IPS-15b (cell line): Measurements from ENCODE around the gene TOR1A.

ENCODE experiments used
- H3K27me3 ChIP-seq: one replicate; pipeline ENCODE4 v1.6.1; 2013; ENCODE audit warnings: low read length; ENCODE audit not compliant: control insufficient read depth, insufficient read depth
- H3K36me3 ChIP-seq: one replicate; pipeline ENCODE4 v1.6.1; 2013; ENCODE audit warnings: low read length; ENCODE audit not compliant: control insufficient read depth, insufficient read depth
- H3K4me1 ChIP-seq: one replicate; pipeline ENCODE4 v1.6.1; 2013; ENCODE audit warnings: mild to moderate bottlenecking, low read length; ENCODE audit not compliant: control insufficient read depth, insufficient read depth
- H3K4me3 ChIP-seq: one replicate; pipeline ENCODE4 v1.5.1; 2013; ENCODE audit warnings: low read depth, low read length
- H3K9ac ChIP-seq: one replicate; pipeline ENCODE4 v1.6.1; 2013; ENCODE audit warnings: low read depth, mild to moderate bottlenecking, low read length
- H3K9me3 ChIP-seq: one replicate; pipeline ENCODE4 v1.6.1; 2013; ENCODE audit warnings: mild to moderate bottlenecking, low read length; ENCODE audit not compliant: control insufficient read depth, insufficient read depth

Gene TOR1A

DNA sequence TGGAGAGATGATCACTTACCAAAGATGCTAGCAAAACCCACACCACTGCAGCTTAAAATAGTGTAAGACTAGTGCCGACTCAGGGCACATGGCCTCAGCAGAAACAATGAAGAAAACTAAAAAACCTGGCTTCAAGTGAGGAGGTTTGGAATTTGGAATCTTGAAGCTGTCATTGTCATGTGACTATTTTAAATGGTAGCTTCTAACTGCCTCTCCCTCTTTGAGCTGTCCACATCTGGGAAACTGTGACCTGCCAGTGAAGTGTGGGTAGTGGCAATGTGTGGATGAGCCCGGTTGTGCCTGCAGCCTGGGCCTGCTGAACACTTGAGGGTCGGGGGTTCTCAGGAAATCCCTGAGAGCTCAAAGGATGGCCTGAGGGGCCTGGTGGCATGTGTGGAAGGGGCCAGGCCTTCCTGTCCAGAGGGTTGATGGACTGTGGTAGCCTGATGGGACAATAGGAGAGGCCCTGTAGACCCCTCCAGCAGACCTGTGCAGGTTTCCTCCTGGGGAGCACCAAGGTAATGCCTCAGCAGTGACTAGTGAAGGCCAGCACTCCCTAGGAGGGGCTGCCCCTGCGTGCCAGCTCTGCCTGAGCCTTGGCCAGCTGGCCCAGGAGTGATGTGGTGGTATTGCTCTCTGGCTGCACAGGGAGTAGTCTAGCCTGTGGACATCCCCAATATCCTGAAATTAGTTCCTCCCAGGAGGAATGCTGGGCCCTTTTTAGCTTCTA lies 24.9 kb upstream of the TOR1A start:
- no peaks in the 10 kb centered on the region for H3K9me3 ChIP-seq
- H3K27me3 ChIP-seq, result no peaks in the 10 kb centered on the region
- no peaks in the 10 kb centered on the region for H3K4me1 ChIP-seq
- no peak overlapping the region for H3K9ac ChIP-seq
- no peak overlapping the region for H3K4me3 ChIP-seq
- peaks cover 3% of the 10 kb centered on the region for H3K36me3 ChIP-seq

DNA sequence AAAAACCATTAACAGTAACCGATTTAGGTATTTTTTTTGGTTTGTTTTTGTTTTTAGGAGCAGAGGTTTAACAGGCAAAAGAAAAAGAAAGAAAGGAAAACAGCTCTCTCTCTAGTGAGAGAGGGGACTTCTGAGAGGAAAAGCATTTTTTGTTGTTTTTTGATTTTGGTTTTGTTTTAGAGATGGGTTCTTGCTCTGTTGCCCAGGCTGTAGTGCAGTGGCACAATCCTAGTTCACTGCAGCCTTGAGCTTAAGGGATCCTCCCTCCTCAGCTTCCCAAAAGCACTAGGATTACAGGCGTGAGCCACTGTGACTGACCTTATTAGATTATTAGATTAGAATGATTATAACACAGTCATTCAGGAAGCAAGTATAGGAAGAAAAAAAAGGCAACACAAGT lies 21.4 kb upstream of the TOR1A start:
- Histone ChIP-seq H3K9me3 (no peaks in the 10 kb centered on the region), H3K9ac (no peak overlapping the region), H3K27me3 (no peaks in the 10 kb centered on the region), H3K4me3 (no peak overlapping the region), H3K36me3 (no peaks in the 10 kb centered on the region), H3K4me1 (no peaks in the 10 kb centered on the region)

- Histone ChIP-seq H3K4me3 (no peak overlapping the region), H3K36me3 (no peaks in the 10 kb centered on the region), H3K4me1 (peaks cover 15% of the 10 kb centered on the region), H3K27me3 (no peaks in the 10 kb centered on the region), H3K9ac (no peak overlapping the region), H3K9me3 (no peaks in the 10 kb centered on the region)
Measured at GRCh38 chr9:129841071-129841470, 17.1 kb upstream of the TOR1A start.

DNA sequence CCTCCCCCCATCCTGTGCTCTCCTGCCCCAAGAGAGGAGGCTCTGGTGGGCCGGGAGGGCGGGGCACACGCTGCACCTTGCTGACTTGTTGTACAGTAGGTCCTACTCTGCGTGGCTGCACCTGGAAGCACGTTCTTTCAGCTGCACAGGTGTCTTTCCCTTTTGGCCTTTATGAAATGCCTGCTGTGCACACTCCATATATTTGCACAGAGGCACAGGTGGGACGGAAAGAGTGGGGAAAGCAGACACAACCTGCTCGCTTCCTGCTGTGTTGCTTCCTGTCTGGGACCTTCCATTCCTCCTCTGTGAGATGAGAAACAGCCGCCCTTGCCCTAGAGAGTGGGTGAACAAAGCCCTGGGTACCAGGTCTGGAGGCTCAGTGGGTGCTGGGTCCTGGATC lies 16.1 kb upstream of the TOR1A start:
- H3K4me1 ChIP-seq, result peaks cover 15% of the 10 kb centered on the region
- no peak overlapping the region for H3K4me3 ChIP-seq
- no peaks in the 10 kb centered on the region for H3K27me3 ChIP-seq
- H3K9me3 ChIP-seq, result no peaks in the 10 kb centered on the region
- no peaks in the 10 kb centered on the region for H3K36me3 ChIP-seq
- no peak overlapping the region for H3K9ac ChIP-seq

DNA sequence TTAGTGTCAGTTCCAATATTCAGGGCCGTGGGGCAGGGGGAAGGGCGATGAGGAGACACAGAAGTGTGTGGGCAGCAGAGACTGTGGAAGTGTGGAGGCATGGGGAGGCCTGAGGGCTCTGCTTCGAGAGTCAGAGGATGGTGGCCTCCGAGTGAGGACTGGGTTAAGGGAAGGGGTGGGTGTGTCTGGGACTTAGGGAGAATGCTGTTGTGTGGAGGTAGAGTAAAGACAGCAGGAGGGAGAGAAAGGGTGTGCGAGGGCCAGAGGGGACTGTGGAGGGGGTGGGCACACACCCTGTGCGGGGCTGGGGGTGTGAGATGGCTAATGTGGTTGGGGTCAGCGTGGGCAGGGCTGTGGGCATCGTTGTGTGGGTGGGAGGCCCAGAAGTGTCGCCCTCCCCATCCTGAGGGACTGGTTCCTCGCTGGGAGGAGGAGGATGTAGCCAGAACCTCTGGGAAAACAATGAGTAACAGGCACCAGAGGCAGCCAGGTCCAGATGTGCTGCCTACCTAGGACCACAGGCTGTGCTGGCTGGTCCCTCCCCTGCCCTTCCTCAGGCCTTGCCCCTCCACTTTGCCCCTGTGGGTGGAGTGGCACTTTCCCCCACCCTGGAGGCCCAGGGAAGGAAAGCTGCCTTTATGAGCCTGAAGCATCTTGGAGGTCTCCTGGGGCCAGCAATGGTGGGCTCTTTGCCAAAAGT lies 15.5 kb upstream of the TOR1A start:
- no peaks in the 10 kb centered on the region for H3K9me3 ChIP-seq
- H3K4me1 ChIP-seq, result peaks cover 15% of the 10 kb centered on the region
- no peak overlapping the region for H3K4me3 ChIP-seq
- H3K9ac ChIP-seq, result no peak overlapping the region
- no peaks in the 10 kb centered on the region for H3K27me3 ChIP-seq
- H3K36me3 ChIP-seq, result no peaks in the 10 kb centered on the region

DNA sequence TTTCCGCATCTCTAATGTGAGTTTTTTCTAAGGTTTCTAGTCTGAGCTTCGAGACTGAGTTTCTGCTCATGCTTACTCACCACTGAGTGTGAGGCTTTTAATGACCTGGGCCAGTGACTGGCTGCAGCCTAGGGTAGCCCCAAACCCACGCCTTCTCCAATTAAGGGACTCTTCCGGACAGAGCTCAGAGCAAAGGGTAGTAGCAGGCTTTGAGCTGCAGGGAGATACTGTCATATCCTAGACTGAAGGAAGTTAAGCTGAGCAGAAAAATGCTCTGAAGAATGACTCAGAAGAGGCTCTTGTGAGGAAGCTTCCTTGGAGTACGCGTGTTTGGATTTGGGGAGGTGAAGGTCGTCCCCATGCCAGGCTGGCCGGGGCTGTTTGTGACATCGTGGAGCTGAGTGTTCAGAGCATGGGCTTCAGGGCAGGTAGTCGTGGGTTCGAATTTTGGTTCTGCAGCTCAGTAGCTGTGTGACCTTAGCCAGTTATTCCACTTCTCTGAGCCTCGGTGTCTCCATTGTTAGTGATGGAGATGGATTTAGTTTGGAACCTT lies 14.8 kb upstream of the TOR1A start:
- Histone ChIP-seq H3K9me3 (no peaks in the 10 kb centered on the region), H3K27me3 (no peaks in the 10 kb centered on the region), H3K9ac (no peak overlapping the region), H3K36me3 (no peaks in the 10 kb centered on the region), H3K4me1 (peaks cover 15% of the 10 kb centered on the region), H3K4me3 (no peak overlapping the region)

GRCh38 chr9:129836311-129837007 lies 12.5 kb upstream of the TOR1A start:
- Histone ChIP-seq H3K9me3 (no peaks in the 10 kb centered on the region), H3K4me3 (peak overlapping the region; percentile 77), H3K9ac (no peak overlapping the region), H3K27me3 (no peaks in the 10 kb centered on the region), H3K36me3 (no peaks in the 10 kb centered on the region), H3K4me1 (peaks cover 15% of the 10 kb centered on the region)

DNA sequence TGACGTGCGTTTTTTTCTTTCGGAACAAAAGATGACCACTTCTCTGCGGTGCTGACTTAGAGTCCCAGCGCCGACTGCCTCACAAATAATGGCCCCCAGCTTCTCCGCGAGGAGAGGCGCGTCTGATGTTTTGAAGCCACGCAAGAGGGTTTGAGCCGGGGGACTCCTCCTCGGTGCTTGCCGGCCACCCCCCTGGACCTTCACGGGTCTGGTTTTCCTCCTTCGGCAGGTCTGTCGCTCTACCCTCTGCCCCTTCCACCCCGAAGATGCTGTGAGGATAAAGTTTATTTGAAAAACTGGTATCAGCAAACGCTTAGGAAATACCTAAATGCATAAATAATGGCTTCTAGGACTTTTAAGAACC lies 11.9 kb upstream of the TOR1A start:
- no peaks in the 10 kb centered on the region for H3K9me3 ChIP-seq
- H3K4me3 ChIP-seq, result peak overlapping the region; percentile 77
- H3K36me3 ChIP-seq, result peaks cover 2% of the 10 kb centered on the region
- no peaks in the 10 kb centered on the region for H3K27me3 ChIP-seq
- peaks cover 15% of the 10 kb centered on the region for H3K4me1 ChIP-seq
- H3K9ac ChIP-seq, result peak overlapping the region; percentile 47

GRCh38 chr9:129835128-129835859 lies 11.4 kb upstream of the TOR1A start, which contains the start of the genes C9orf78 and USP20:
C9orf78 (minus strand) TSS chr9:129835275; CDS start chr9:129835221, 54 bp downstream.
USP20 (plus strand) TSS chr9:129835458; CDS start chr9:129852556, 17,098 bp downstream.
- Histone ChIP-seq H3K4me3 (peak within 1 kb of the TSS; percentile 85), H3K9me3 (no peaks in the 10 kb centered on the region), H3K9ac (peak within 1 kb of the TSS; percentile 47), H3K4me1 (peaks cover 15% of the 10 kb centered on the region), H3K36me3 (peaks cover 6% of the 10 kb centered on the region), H3K27me3 (no peaks in the 10 kb centered on the region)

DNA sequence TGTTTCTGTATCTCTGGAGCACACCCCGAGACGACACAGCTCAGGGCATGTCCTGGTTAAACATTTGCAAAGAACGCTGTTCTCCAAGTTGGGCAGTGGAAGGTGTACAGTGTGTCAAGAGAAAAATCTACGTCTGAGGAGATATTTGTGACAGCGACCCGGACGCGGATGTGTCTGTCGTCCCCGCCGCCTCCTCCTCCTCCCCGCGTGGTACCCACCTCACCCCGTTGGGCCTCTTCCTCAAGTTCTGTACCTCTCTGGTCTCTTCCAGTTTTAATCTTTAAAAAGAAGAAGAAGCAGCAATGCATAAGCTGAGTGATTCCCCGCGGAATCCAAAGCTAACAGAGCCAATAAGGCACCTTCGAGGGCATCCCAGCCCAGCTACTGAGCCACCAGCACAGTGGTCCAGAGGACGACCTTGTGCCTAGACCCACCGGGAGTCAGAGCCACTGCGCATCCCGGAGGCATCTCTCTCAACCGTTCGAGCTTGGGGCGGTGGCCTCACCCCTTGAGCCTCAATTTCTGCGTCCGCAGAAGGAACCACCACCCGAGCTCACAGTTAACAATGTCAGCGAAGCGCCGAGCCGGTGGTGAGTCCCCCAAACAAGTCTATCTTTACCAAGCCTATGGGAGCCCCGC lies 10.7 kb upstream of the TOR1A start:
- Histone ChIP-seq H3K9me3 (no peaks in the 10 kb centered on the region), H3K9ac (peak overlapping the region; percentile 24), H3K4me3 (peak overlapping the region; percentile 85), H3K27me3 (no peaks in the 10 kb centered on the region), H3K4me1 (peaks cover 15% of the 10 kb centered on the region), H3K36me3 (peaks cover 6% of the 10 kb centered on the region)

DNA sequence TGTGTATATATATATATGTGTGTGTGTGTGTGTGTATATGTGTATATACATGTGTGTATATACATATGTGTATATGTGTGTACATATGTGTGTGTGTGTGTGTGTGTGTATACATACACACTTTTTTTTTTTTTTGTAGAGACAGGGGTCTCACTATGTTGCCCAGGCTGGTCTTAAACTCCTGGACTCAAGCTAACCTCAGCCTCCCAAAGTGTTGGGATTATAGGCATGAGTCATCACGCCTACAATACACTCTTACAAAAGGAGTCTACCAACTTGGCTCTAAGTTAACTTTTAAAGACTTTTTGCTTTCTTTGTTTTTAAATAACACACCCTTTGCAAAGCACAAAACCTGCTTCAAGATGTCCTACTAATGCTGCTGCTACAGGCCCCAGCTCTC lies 9.0 kb upstream of the TOR1A start:
- Histone ChIP-seq H3K9ac (no peak overlapping the region), H3K9me3 (no peaks in the 10 kb centered on the region), H3K27me3 (no peaks in the 10 kb centered on the region), H3K4me3 (no peak overlapping the region), H3K4me1 (peaks cover 11% of the 10 kb centered on the region), H3K36me3 (peaks cover 14% of the 10 kb centered on the region)
